AG04450 (cell line): ENCODE data around the gene IL1RAPL2. TPM values are rescaled to one million over a fixed set of nuclear protein-coding genes. Genes with fewer than 3 reads are reported as not detected.

Source experiments
- CTCF ChIA-PET: fragments of 300-600, 350-600 bp; formaldehyde crosslinking; extraction: SDS; loops from one replicate; lab custom pipeline; 2022; ENCODE audit warnings: antibody characterized with exemption, inconsistent platforms; lab: Charles Lee
- POLR2A ChIA-PET: fragments of 350-600 bp; formaldehyde crosslinking; extraction: SDS; loops from one replicate; lab custom pipeline; 2021; ENCODE audit warnings: antibody characterized with exemption, inconsistent platforms; lab: Yijun Ruan, JAX
- DNase-seq: peaks from one replicate; pipeline ENCODE4 v3.0.0-alpha.2; 2011; ENCODE audit warnings: low read depth, low spot score
- H3K27ac ChIP-seq: one replicate; pipeline ENCODE4 v1.5.1; 2012; ENCODE audit warnings: low read depth, low read length, control low read depth
- H3K27me3 ChIP-seq: one replicate; pipeline ENCODE4 v1.6.0; 2012; ENCODE audit warnings: low read length; ENCODE audit not compliant: control insufficient read depth, insufficient read depth
- H3K4me3 ChIP-seq: 2 replicates; pipeline ENCODE4 v1.5.1; 2011; ENCODE audit warnings: mild to moderate bottlenecking, low read depth, low read length, control low read depth
- H3K9me3 ChIP-seq: 2 replicates; pipeline ENCODE4 v1.5.1; 2012; ENCODE audit warnings: low read length; ENCODE audit not compliant: control insufficient read depth, insufficient read depth
- polyA plus RNA-seq: library from polyadenylated mRNA; depleted of rRNA; stranded (reverse); fragments of >200 nt; gene quantifications from 2 replicates; pipeline ENCODE4 v1.2.3, GENCODE V29; 2011
- TF ChIP-seq, protein P1 (sequence below): IDR thresholded peaks from 2 replicates; pipeline ENCODE4 v1.5.1; 2011; ENCODE audit warnings: low read depth, low read length, control low read depth, inconsistent platforms

Gene IL1RAPL2
- polyA plus RNA-seq, 1 experiment = 0.71 TPM

DNA sequence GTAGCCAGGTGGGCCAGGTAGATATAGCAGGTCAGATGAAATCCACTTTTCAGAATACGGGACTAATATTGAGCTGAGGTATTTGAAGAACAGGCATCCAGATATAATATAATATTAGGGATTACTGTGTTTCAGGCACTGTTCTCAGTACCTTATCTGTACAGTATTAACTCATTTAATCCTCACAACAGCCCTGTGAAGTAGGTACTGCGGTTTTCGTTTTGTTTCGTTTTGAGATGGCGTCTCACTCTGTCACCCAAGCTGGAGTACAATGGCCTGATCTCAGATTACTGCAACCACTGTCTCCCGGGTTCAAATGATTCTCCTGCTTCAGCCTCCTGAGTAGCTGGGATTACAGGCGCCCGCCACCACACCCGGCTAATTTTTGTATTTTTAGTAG is 129.6 kb downstream of the IL1RAPL2 start:
- no peak for DNase-seq
- Histone ChIP-seq H3K27me3 (no peaks in the 10 kb centered on the region), H3K9me3 (peaks cover 3% of the 10 kb centered on the region; the same call in 1 of the 2 replicates), H3K4me3 (no peak overlapping the region), H3K27ac (no peak overlapping the region)
- ChIA-PET CTCF (no interaction called here), POLR2A (no interaction called here)
- TF ChIP-seq, protein P1, sequence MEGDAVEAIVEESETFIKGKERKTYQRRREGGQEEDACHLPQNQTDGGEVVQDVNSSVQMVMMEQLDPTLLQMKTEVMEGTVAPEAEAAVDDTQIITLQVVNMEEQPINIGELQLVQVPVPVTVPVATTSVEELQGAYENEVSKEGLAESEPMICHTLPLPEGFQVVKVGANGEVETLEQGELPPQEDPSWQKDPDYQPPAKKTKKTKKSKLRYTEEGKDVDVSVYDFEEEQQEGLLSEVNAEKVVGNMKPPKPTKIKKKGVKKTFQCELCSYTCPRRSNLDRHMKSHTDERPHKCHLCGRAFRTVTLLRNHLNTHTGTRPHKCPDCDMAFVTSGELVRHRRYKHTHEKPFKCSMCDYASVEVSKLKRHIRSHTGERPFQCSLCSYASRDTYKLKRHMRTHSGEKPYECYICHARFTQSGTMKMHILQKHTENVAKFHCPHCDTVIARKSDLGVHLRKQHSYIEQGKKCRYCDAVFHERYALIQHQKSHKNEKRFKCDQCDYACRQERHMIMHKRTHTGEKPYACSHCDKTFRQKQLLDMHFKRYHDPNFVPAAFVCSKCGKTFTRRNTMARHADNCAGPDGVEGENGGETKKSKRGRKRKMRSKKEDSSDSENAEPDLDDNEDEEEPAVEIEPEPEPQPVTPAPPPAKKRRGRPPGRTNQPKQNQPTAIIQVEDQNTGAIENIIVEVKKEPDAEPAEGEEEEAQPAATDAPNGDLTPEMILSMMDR = no peak

DNA sequence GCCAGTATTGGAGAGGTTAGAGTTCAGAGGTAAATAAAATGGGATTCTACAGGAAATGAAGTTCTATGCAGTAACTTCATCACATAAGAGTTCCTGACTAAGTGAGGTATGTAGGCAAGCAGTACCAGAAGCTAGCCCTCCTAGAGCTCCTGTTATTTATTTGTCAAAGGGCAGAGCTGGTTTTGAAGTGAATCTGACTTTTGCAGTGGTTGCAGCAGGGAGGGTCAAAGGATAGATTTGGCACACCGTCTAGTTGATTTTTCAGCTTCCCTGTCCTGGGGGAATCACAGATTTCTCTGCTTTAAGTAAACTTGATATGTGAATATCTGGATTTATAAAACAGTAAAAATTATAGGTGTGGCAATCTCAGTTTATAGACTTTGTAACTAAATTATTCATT is 130.7 kb downstream of the IL1RAPL2 start:
- TF ChIP-seq, protein P1 = no peak
- Histone ChIP-seq H3K9me3 (peaks cover 3% of the 10 kb centered on the region; the same call in 1 of the 2 replicates), H3K4me3 (no peak overlapping the region), H3K27ac (no peak overlapping the region), H3K27me3 (no peaks in the 10 kb centered on the region)
- POLR2A ChIA-PET = no interaction called here
- CTCF ChIA-PET = no interaction called here
- DNase-seq = no peak

DNA sequence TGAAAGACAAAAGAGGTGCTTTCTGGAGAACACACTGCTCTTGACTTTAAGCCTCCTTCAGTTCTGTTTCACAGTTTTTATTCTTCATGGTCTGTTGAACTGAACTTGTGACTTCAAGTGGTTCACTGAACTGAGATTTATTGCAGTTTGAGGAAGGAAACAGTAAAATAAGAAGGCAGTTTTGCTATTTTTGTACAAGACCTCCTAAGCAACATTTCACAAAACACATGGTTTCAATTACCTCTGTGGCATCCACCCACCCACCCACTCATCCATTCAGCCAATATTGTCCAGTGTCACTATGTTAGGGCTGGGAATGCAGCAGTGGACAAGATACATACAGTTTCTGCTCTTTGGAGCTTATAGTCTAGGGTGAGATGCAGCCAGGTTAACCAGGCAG is 131.3 kb downstream of the IL1RAPL2 start:
- DNase-seq = no peak
- ChIA-PET POLR2A (no interaction called here), CTCF (no interaction called here)
- no peak overlapping the region for H3K4me3 ChIP-seq
- peaks cover 3% of the 10 kb centered on the region; the same call in 1 of the 2 replicates for H3K9me3 ChIP-seq
- H3K27me3 ChIP-seq = no peaks in the 10 kb centered on the region
- TF ChIP-seq, protein P1 = no peak
- H3K27ac ChIP-seq = no peak overlapping the region

DNA sequence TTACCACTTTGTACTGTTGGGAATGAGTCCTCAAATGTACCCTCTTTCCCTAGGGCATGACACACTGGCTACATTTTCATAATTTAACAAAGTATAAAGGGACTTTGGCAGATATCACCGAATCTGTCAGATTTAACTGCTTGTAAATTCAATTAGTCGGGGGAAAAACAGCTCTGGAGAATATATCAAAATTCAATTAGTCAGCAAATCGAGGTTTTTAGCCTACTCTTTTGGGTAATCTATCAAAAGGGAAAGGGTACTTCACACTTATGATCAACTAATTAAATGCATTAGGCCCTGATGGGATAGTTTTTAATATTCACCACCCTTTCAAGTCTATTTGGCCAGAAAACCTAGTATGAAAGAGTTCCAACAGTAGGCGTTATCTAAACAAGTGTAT is 141.0 kb downstream of the IL1RAPL2 start:
- Histone ChIP-seq H3K27me3 (no peaks in the 10 kb centered on the region), H3K9me3 (no peaks in the 10 kb centered on the region), H3K27ac (no peak overlapping the region), H3K4me3 (no peak overlapping the region)
- TF ChIP-seq, protein P1 = no peak
- ChIA-PET CTCF (no interaction called here), POLR2A (no interaction called here)
- no peak for DNase-seq

DNA sequence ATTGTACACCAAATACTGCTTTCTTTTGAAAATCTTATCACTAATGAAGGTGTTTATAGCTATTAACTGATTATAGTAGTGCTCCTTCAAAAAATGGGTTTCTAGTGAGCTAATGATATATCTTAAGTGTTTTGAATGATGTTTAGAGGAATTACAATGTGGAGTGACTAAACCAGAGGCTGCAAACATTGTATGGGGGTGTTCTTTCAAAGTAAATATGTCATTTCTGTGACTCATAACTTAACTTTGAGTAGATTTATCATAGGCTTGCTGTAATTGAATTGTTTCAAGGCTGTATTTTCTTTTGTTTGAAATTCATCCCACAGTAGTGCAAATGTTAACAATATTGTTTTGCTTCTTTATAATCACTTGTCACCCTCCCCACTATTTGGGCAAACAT is 141.6 kb downstream of the IL1RAPL2 start:
- Histone ChIP-seq H3K27ac (no peak overlapping the region), H3K9me3 (no peaks in the 10 kb centered on the region), H3K27me3 (no peaks in the 10 kb centered on the region), H3K4me3 (no peak overlapping the region)
- TF ChIP-seq, protein P1 = no peak
- ChIA-PET CTCF (no interaction called here), POLR2A (no interaction called here)
- DNase-seq = no peak
